Measurements from ENCODE around the gene SERPINI1. TPM values are rescaled to one million over a fixed set of nuclear protein-coding genes. Genes with fewer than 3 reads are reported as not detected.

SERPINI1 gene
- total RNA-seq, 1 experiment from 2014 or later: 8.0 TPM

DNA sequence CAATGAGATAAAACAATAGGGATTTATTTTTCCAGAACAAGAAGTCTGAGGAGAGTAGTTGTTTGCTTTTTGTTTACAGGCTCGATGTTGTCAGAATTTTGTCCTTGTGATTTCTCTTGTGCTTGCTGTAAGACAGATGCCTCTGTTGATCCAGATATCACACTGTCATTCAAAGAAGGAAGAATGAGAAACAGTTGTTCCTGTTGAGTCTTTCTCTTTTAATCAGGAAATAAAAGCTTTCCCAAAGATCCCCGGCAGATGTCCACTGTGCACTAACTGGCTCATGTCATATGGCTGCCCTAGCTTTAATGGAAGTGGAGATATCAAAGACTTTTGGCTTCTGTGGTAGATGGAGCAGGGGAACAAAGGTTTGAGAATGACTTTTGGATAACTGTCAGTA lies 6.8 kb downstream of the SERPINI1 start:
- no TSS peak for BruUV-seq (replicated peaks)
- H3K9me3 ChIP-seq (ENCODE audit: control insufficient read depth, insufficient read depth, low read depth, low read length): no peaks in the 10 kb centered on the region
- no peak for ATAC-seq
- H3K4me1 ChIP-seq (ENCODE audit: control insufficient read depth, insufficient read depth, low read length): peaks cover under 1% of the 10 kb centered on the region; the same call in 1 of the 2 replicates
- no peak for DNase-seq (ENCODE audit: low read depth, low spot score)
- in situ Hi-C loops (cut with HindIII; ENCODE audit: low pct_unique_long_range_greater_than_20kb, low sequenced_read_pairs): no loop called here
- CTCF ChIA-PET: interaction anchor here (0.6 kb wide), 1 partner anchor 133 kb away, joined by 4 read pairs; no protein-coding TSS in a partner anchor
- H3K27ac ChIP-seq (ENCODE audit: low read length): no peak overlapping the region
- POLR2A ChIA-PET: no interaction called here
- intact Hi-C loops (cut with micrococcal nuclease; ENCODE audit: unreplicated experiment): no loop called here
- no peaks in the 10 kb centered on the region for H3K36me3 ChIP-seq (ENCODE audit: control insufficient read depth, insufficient read depth, low read length)
- H3K27me3 ChIP-seq (ENCODE audit: control insufficient read depth, insufficient read depth, low read length): no peaks in the 10 kb centered on the region
- H3K4me3 ChIP-seq (ENCODE audit: low read depth in 2 of 2, low read length in 2 of 2): no peak overlapping the region
- no peak for TF ChIP-seq SIN3A (IDR thresholded peaks at IDR 0.05; ENCODE audit: borderline replicate concordance, insufficient read depth, low read depth, low read length)
- TF ChIP-seq TCF7L2 (IDR thresholded peaks at IDR 0.05; ENCODE audit: low read depth, low read length): no peak
- TF ChIP-seq POLR2AphosphoS5 (IDR thresholded peaks at IDR 0.05; ENCODE audit: low read depth, low read length): no peak
- TF ChIP-seq, protein P1, sequence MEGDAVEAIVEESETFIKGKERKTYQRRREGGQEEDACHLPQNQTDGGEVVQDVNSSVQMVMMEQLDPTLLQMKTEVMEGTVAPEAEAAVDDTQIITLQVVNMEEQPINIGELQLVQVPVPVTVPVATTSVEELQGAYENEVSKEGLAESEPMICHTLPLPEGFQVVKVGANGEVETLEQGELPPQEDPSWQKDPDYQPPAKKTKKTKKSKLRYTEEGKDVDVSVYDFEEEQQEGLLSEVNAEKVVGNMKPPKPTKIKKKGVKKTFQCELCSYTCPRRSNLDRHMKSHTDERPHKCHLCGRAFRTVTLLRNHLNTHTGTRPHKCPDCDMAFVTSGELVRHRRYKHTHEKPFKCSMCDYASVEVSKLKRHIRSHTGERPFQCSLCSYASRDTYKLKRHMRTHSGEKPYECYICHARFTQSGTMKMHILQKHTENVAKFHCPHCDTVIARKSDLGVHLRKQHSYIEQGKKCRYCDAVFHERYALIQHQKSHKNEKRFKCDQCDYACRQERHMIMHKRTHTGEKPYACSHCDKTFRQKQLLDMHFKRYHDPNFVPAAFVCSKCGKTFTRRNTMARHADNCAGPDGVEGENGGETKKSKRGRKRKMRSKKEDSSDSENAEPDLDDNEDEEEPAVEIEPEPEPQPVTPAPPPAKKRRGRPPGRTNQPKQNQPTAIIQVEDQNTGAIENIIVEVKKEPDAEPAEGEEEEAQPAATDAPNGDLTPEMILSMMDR (IDR thresholded peaks at IDR 0.05): no peak
- TF ChIP-seq, protein P2, sequence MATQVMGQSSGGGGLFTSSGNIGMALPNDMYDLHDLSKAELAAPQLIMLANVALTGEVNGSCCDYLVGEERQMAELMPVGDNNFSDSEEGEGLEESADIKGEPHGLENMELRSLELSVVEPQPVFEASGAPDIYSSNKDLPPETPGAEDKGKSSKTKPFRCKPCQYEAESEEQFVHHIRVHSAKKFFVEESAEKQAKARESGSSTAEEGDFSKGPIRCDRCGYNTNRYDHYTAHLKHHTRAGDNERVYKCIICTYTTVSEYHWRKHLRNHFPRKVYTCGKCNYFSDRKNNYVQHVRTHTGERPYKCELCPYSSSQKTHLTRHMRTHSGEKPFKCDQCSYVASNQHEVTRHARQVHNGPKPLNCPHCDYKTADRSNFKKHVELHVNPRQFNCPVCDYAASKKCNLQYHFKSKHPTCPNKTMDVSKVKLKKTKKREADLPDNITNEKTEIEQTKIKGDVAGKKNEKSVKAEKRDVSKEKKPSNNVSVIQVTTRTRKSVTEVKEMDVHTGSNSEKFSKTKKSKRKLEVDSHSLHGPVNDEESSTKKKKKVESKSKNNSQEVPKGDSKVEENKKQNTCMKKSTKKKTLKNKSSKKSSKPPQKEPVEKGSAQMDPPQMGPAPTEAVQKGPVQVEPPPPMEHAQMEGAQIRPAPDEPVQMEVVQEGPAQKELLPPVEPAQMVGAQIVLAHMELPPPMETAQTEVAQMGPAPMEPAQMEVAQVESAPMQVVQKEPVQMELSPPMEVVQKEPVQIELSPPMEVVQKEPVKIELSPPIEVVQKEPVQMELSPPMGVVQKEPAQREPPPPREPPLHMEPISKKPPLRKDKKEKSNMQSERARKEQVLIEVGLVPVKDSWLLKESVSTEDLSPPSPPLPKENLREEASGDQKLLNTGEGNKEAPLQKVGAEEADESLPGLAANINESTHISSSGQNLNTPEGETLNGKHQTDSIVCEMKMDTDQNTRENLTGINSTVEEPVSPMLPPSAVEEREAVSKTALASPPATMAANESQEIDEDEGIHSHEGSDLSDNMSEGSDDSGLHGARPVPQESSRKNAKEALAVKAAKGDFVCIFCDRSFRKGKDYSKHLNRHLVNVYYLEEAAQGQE (IDR thresholded peaks at IDR 0.05; ENCODE audit: insufficient read depth in 1 of 2, low read depth in 2 of 2, low read length in 1 of 2): no peak

DNA sequence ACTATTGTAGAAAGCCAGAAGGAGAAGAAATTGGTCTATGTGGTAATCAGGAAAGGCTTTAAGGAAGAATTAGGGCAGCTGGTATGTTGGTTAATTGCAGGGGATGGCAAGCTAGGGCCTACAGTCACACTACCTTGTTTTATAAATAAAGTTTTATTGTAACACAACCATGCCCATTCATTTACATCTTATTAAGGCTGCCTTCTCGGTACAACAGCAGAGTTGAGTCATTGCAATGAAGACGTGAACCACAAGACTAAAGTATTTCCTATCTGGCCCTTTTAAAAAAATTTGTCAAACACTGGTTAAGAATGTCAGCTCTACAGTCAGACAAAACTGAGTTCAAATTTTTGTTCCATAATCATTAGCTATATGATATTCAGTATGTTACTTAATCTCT lies 8.3 kb downstream of the SERPINI1 start:
- no peak for DNase-seq (ENCODE audit: low read depth, low spot score)
- Histone ChIP-seq H3K27ac (ENCODE audit: low read length) (no peak overlapping the region), H3K9me3 (ENCODE audit: control insufficient read depth, insufficient read depth, low read depth, low read length) (no peaks in the 10 kb centered on the region), H3K36me3 (ENCODE audit: control insufficient read depth, insufficient read depth, low read length) (no peaks in the 10 kb centered on the region), H3K4me3 (ENCODE audit: low read depth in 2 of 2, low read length in 2 of 2) (no peak overlapping the region), H3K4me1 (ENCODE audit: control insufficient read depth, insufficient read depth, low read length) (no peaks in the 10 kb centered on the region), H3K27me3 (ENCODE audit: control insufficient read depth, insufficient read depth, low read length) (no peaks in the 10 kb centered on the region)
- CTCF ChIA-PET: no interaction called here
- intact Hi-C loops (cut with micrococcal nuclease; ENCODE audit: unreplicated experiment): no loop called here
- ATAC-seq: no peak
- BruUV-seq (replicated peaks): no TSS peak
- in situ Hi-C loops (cut with HindIII; ENCODE audit: low pct_unique_long_range_greater_than_20kb, low sequenced_read_pairs): no loop called here
- POLR2A ChIA-PET: no interaction called here
- TF ChIP-seq SIN3A (IDR thresholded peaks at IDR 0.05; ENCODE audit: borderline replicate concordance, insufficient read depth, low read depth, low read length): no peak
- TF ChIP-seq, protein P1 (IDR thresholded peaks at IDR 0.05): no peak
- TF ChIP-seq, protein P2 (IDR thresholded peaks at IDR 0.05; ENCODE audit: insufficient read depth in 1 of 2, low read depth in 2 of 2, low read length in 1 of 2): no peak
- TF ChIP-seq TCF7L2 (IDR thresholded peaks at IDR 0.05; ENCODE audit: low read depth, low read length): no peak
- TF ChIP-seq POLR2AphosphoS5 (IDR thresholded peaks at IDR 0.05; ENCODE audit: low read depth, low read length): no peak
